ENCODE measurements around the gene SLC7A7. TPM values are rescaled to one million over a fixed set of nuclear protein-coding genes. Genes with fewer than 3 reads are reported as not detected.

SLC7A7 gene
- total and polyA plus RNA-seq, 9 of the 15 experiments (the other 6 are each of a cell fraction or from before 2014, with no cell fraction given): 0.07 to 0.68 (median 0.41) TPM

DNA sequence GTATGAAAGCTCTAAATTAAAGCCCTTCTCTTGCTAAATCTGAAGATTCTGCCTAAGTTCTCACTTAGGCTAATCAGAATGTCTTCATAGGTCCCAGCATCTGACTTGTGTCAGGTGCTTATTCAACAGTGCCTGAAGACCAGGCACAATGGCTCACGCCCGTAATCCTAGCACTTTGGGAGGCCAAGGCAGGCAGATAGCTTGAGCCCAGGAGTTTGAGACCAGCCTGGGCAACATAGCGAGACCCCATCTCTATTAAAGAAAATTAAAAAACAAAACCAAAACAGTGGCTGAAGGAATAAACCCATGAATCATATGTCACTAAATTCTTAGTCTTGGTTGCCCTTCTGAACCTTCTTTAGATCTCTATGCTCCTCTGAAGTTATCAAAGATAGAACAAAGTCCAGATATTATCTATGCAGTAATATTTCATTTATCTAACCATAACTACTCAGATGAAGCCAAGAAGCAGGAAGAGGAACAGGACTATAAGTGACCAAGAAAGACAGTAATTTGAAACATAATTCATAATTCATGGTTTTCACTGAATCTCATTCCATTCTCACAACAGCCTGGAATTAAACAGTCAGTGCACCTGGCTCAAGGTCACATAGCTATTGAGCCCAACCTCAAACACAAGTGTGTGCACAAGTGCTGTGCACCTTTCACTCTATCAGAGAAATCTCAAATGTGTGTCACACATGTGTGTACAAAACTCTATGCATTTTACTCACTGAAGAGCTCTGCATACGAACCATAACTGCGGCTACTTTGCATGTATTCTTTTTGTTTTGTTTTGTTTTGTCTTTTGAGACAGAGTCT, 6.6 kb downstream of the SLC7A7 start:
- POLR2A ChIA-PET: interaction anchor here (0.7 to 1.2 kb wide), 3 partner anchors 40 to 219 kb away, joined by 3 to 4 read pairs (median 4); partner anchors contain the start of gene OXA1L
- H3K79me2 ChIP-seq (ENCODE audit: control insufficient read depth, insufficient read depth, low read length): no peaks in the 10 kb centered on the region
- H3K9ac ChIP-seq (ENCODE audit: insufficient read depth in 1 of 2, low read depth in 2 of 2, low read length in 2 of 2): no peak overlapping the region
- H3K36me3 ChIP-seq (ENCODE audit: control insufficient read depth, insufficient read depth, low read length): no peaks in the 10 kb centered on the region
- TF ChIP-seq BRD4 (IDR thresholded peaks at IDR 0.05) (no peak), HMGXB4 (CRISPR knock-in tag; IDR thresholded peaks at IDR 0.05) (no peak), ZBTB17 (CRISPR knock-in tag; IDR thresholded peaks at IDR 0.05) (no peak), HNRNPH1 (optimal IDR thresholded peaks at IDR 0.05; ENCODE audit: low read depth, low read length) (no peak), ZNF121 (CRISPR knock-in tag; conservative IDR thresholded peaks at IDR 0.05) (peak; percentile 61; the same call in 1 of the 2 replicates), ZNF324 (CRISPR knock-in tag; IDR thresholded peaks at IDR 0.05) (no peak)
- no peaks in the 10 kb centered on the region for H3K9me1 ChIP-seq (ENCODE audit: control insufficient read depth, insufficient read depth, low read length)
- no peaks in the 10 kb centered on the region for H3K9me3 ChIP-seq (replicated peaks; ENCODE audit: control insufficient read depth, insufficient read depth, low read depth, low read length)
- no peak overlapping the region for H2AFZ ChIP-seq (ENCODE audit: low read depth, low read length)
- ATAC-seq (no peak), DNase-seq (ENCODE audit: extremely low read depth in 1 of 4, low spot score in 3 of 4) (no peak), FAIRE-seq (peak; percentile 69)
- BruUV-seq (replicated peaks): no TSS peak
- no peak overlapping the region for H3K27ac ChIP-seq (ENCODE audit: extremely low read depth, low read depth, low read length)
- peaks cover 7 to 18% of the 10 kb centered on the region in 2 experiments; a peak in 4 of 5 replicates for H3K27me3 ChIP-seq (ENCODE audit: control insufficient read depth in 2 of 2, insufficient read depth in 2 of 2, low read length in 2 of 2)
- H3K4me2 ChIP-seq (ENCODE audit: insufficient read depth, low read length): no peak overlapping the region
- in situ Hi-C loops (cut with MboI) (no loop called here), intact Hi-C loops (cut with micrococcal nuclease) (no loop called here)
- H3K4me1 ChIP-seq (replicated peaks in 1 of 2; ENCODE audit: control insufficient read depth in 2 of 2, insufficient read depth in 2 of 2, low read length in 2 of 2): no peaks in the 10 kb centered on the region; a peak in 1 of 5 replicates
- no peak overlapping the region for H3K4me3 ChIP-seq
- H4K20me1 ChIP-seq (replicated peaks; ENCODE audit: control insufficient read depth, insufficient read depth, low read length): no peaks in the 10 kb centered on the region
- CTCF ChIA-PET (ENCODE audit: low intra/inter-chr PET ratio): no interaction called here
- 52% methylated on average over 5 of the region's 5 CpGs for WGBS (ENCODE audit: insufficient coverage, low coverage, missing lambda C conversion rate)
